ENCODE data around the gene RPL7L1.
A peak's percentile ranks its signal among the peaks of the same experiment; 100 is the strongest.
"Not testable (repeated sequence)": the region's sequence is repeated elsewhere in the genome, so short reads cannot be mapped to it uniquely, and the experiment has no call there.

Gene RPL7L1

DNA sequence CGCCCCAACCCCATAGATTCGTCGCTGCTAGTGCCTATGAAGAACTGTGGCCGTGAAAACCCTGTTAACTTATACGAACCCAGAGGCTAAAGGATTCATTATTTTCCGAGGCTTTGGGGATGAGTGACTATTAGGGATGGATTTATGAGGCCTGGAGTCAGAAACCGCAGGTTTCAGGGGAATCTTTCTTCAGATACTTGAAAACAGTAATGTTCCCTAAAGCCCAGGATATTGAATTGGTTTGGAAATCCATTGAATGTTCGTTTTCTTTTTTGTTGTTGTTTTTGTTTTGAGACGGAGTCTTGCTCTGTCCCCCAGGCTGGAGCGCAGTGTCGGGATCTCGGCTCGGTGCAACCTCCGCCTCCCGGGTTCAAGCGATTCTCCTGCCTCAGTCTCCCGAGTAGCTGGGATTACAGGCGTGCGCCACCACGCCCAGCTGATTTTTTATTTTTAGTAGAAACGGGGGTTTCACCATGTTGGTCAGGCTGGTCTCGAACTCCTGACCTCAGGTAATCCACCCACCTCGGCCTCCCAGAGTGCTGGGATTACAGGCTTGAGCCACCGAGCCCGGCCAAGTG lies 913 bp downstream of the RPL7L1 start:
- peak overlapping the region; percentile 98 for H3K4me3 Mint-ChIP-seq
- H3K27ac Mint-ChIP-seq: peak overlapping the region; percentile 100
- H3K4me1 Mint-ChIP-seq: peaks cover 23% of the 10 kb centered on the region
- not testable (repeated sequence) for H3K27me3 Mint-ChIP-seq, H3K9me3 Mint-ChIP-seq
- peaks cover 16% of the 10 kb centered on the region for H3K36me3 Mint-ChIP-seq

GRCh38 chr6:42880871-42881270 lies 1.5 kb downstream of the RPL7L1 start:
- H3K4me1 Mint-ChIP-seq: peaks cover 26% of the 10 kb centered on the region
- H3K27me3 Mint-ChIP-seq: not testable (repeated sequence)
- peaks cover 16% of the 10 kb centered on the region for H3K36me3 Mint-ChIP-seq

DNA sequence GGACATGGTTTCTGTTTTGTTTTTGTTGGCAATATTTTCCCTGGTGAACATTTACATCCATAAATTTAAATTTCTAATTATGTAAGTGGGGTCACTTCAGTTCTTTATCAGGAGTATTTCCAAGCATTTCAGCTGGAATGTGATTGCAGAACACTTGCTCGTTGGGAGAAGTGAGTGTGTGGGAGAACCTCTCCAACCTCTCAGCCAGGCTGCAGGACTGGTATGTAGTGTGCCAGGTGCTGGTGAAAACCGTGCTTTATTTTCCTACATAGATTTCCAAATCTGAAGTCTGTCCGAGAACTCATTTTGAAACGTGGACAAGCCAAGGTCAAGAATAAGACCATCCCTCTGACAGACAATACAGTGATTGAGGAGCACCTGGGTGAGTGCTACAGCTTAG lies 6.3 kb downstream of the RPL7L1 start:
- H3K4me3 Mint-ChIP-seq: no peak overlapping the region
- H3K9me3 Mint-ChIP-seq: no peaks in the 10 kb centered on the region
- H3K4me1 Mint-ChIP-seq: peaks cover 42% of the 10 kb centered on the region
- H3K27ac Mint-ChIP-seq: no peak overlapping the region
- peaks cover 16% of the 10 kb centered on the region for H3K36me3 Mint-ChIP-seq
- no peaks in the 10 kb centered on the region for H3K27me3 Mint-ChIP-seq

More at GRCh38 chr6:42880871-42881270, 1.5 kb downstream of the RPL7L1 start:
- Mint-ChIP-seq H3K4me3 (peak overlapping the region; percentile 98), H3K27ac (peak overlapping the region; percentile 100)
- not testable (repeated sequence) for H3K9me3 Mint-ChIP-seq

GRCh38 chr6:42888201-42888600 lies 8.8 kb downstream of the RPL7L1 start:
- peaks cover 14% of the 10 kb centered on the region for H3K36me3 Mint-ChIP-seq

DNA sequence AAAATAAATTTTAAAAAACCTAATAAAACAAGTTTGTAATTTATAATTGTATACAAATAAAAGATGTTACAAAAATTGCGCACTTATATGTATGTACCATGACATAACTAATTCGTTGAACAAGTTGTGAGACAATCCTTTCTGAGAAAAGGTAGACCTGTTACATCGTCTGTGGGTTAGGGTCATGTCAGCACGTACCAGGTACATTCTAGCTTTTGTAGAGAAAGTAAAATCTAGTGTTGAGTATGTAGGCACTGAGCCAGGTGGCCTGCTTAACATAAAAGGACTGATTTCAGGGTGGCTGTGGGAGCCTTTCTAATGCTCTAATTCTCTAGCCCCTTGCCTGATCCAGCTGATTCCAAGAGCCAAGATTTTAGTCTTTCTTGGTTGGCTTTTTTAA lies 10.4 kb downstream of the RPL7L1 start:
- Mint-ChIP-seq H3K4me1 (peaks cover 33% of the 10 kb centered on the region), H3K36me3 (peaks cover 4% of the 10 kb centered on the region), H3K4me3 (peak overlapping the region; percentile 95), H3K27me3 (no peaks in the 10 kb centered on the region), H3K27ac (peak overlapping the region; percentile 94), H3K9me3 (no peaks in the 10 kb centered on the region)

More at GRCh38 chr6:42888201-42888600, 8.8 kb downstream of the RPL7L1 start:
- not testable (repeated sequence) for H3K27me3 Mint-ChIP-seq, H3K27ac Mint-ChIP-seq, H3K9me3 Mint-ChIP-seq
- Mint-ChIP-seq H3K4me1 (peaks cover 44% of the 10 kb centered on the region), H3K4me3 (peak overlapping the region; percentile 26)

DNA sequence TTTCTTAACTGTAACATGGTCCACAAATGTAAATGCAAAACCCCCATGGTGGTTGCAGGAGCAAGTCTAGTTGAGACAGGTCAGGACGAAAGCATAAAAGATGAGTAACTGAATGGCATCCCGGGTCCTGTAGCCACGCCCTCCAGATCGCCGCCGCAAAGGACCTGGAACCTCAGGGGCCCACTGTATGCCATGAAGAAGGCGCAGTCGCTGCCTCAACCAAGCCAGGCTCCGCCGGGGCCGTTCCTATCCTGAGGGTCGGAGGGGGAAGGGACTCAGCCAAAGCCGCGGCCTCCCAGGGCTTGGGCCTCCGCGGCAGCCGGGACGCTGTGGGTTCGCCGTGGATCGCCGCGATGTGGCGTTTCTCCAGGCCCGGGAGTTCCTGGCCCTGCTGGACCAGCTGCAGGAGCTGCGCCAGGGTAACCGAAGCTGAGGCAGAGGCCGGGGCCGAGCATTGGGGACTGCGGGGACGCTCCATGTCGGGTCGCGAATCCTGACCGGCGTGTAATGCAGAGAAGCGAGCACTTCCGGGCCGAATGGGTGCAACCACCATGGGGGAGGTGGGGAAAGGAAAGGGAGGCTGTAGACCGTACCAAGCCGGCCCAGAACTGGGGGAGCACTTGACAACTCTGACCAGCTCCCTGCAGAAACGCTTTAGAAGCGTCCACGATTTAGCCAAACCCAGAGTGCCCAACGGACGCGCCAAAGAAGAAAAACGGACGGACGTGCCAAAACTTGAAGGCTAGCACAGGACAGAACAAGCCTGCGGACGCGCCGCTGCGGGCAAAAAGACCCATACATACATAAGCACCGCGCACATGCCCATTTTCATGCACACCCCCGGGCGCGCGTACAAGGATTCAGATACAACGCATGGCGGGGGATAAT lies 11.1 kb downstream of the RPL7L1 start:
- Mint-ChIP-seq H3K4me3 (peak overlapping the region; percentile 95), H3K27me3 (no peaks in the 10 kb centered on the region), H3K27ac (peak overlapping the region; percentile 94), H3K9me3 (no peaks in the 10 kb centered on the region), H3K36me3 (peaks cover 4% of the 10 kb centered on the region), H3K4me1 (peaks cover 33% of the 10 kb centered on the region)

GRCh38 chr6:42891199-42891722 lies 11.8 kb downstream of the RPL7L1 start:
- peaks cover 2% of the 10 kb centered on the region for H3K36me3 Mint-ChIP-seq
- peaks cover 26% of the 10 kb centered on the region for H3K4me1 Mint-ChIP-seq
- H3K27me3 Mint-ChIP-seq: no peaks in the 10 kb centered on the region
- peak overlapping the region; percentile 94 for H3K27ac Mint-ChIP-seq
- H3K4me3 Mint-ChIP-seq: peak overlapping the region; percentile 95
- no peaks in the 10 kb centered on the region for H3K9me3 Mint-ChIP-seq

GRCh38 chr6:42894041-42894828 lies 14.8 kb downstream of the RPL7L1 start:
- not testable (repeated sequence) for H3K36me3 Mint-ChIP-seq, H3K27ac Mint-ChIP-seq, H3K27me3 Mint-ChIP-seq, H3K4me3 Mint-ChIP-seq, H3K9me3 Mint-ChIP-seq
- H3K4me1 Mint-ChIP-seq: peaks cover 21% of the 10 kb centered on the region

GRCh38 chr6:42896178-42896719 lies 16.8 kb downstream of the RPL7L1 start:
- Mint-ChIP-seq H3K27ac (no peak overlapping the region), H3K4me1 (peaks cover 6% of the 10 kb centered on the region), H3K9me3 (no peaks in the 10 kb centered on the region), H3K36me3 (no peaks in the 10 kb centered on the region), H3K4me3 (no peak overlapping the region), H3K27me3 (no peaks in the 10 kb centered on the region)

DNA sequence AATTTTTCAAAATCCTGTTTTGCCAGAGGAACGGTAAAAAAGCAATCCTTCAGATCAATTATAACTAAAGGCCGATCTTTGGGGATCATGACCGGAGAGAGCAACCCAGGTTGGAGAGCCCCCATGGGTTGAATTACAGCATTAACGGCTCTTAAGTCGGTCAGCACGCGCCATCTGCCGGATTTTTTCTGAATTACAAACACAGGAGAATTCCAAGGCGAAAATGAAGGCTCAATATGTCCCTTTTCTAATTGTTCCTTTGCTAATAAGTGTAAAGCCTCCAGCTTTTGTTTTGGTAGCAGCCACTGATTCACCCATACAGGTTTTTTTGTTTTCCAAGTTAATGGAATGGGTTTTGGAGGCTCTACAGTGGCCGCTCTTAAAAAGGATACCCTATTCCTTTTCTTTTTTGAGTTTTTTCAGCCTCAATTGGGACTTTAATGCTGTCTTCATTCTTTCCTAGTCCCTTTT lies 19.5 kb downstream of the RPL7L1 start:
- Mint-ChIP-seq H3K4me3 (no peak overlapping the region), H3K27me3 (no peaks in the 10 kb centered on the region), H3K36me3 (no peaks in the 10 kb centered on the region), H3K4me1 (peaks cover 11% of the 10 kb centered on the region), H3K27ac (no peak overlapping the region), H3K9me3 (no peaks in the 10 kb centered on the region)

- Mint-ChIP-seq H3K9me3 (no peaks in the 10 kb centered on the region), H3K4me1 (peaks cover 11% of the 10 kb centered on the region), H3K27ac (no peak overlapping the region), H3K36me3 (no peaks in the 10 kb centered on the region), H3K27me3 (no peaks in the 10 kb centered on the region), H3K4me3 (no peak overlapping the region)
These were observed 20.5 kb downstream of the RPL7L1 start for GRCh38 chr6:42899871-42900270.

- H3K27ac Mint-ChIP-seq: peak overlapping the region; percentile 1
- peaks cover 11% of the 10 kb centered on the region for H3K4me1 Mint-ChIP-seq
- H3K9me3 Mint-ChIP-seq: no peaks in the 10 kb centered on the region
- no peaks in the 10 kb centered on the region for H3K27me3 Mint-ChIP-seq
- H3K36me3 Mint-ChIP-seq: no peaks in the 10 kb centered on the region
- H3K4me3 Mint-ChIP-seq: no peak overlapping the region
These were observed 22.1 kb downstream of the RPL7L1 start for GRCh38 chr6:42901538-42901957.

DNA sequence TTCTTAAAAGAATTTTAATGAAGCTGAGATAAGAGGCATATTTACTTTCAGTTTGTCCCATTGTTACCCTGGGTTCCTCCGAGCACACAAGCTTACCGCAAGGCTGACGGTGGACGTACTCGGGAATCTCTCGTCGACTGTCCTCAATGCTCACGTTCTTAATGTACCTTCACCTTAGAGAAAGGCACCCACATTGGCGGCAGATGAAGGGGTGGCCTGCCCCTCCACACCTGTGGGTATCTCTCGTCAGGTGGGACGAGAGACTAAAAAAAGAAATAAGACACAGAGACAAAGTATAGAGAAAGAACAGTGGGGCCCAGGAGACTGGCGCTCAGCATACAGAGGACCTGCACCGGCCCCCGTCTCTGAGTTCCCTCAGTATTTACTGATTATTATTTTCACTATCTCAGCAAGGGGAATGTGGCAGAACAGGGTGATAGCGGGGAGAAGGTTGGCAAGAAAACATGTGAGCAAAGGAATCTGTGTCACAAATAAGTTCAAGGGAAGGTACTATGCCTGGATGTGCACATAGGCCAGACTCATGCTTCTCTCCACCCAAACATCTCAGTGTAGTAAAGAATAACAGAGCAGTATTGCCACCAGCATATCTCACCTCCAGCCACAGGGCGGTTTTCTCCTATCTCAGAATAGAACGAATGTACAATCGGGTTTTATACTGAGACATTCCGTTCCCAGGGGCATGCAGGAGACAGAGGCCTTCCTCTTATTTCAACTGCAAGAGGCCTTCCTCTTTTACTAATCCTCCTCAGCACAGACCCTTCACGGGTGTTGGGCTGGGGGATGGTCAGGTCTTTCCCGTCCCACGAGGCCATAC lies 23.2 kb downstream of the RPL7L1 start:
- H3K9me3 Mint-ChIP-seq, H3K36me3 Mint-ChIP-seq, H3K27me3 Mint-ChIP-seq, H3K4me3 Mint-ChIP-seq: not testable (repeated sequence)
- H3K4me1 Mint-ChIP-seq: peaks cover 11% of the 10 kb centered on the region
- H3K27ac Mint-ChIP-seq: peak overlapping the region; percentile 42

- peaks cover 7% of the 10 kb centered on the region for H3K4me1 Mint-ChIP-seq
- no peaks in the 10 kb centered on the region for H3K36me3 Mint-ChIP-seq
- H3K4me3 Mint-ChIP-seq: no peak overlapping the region
- H3K9me3 Mint-ChIP-seq: no peaks in the 10 kb centered on the region
- no peaks in the 10 kb centered on the region for H3K27me3 Mint-ChIP-seq
- no peak overlapping the region for H3K27ac Mint-ChIP-seq
These were observed 25.1 kb downstream of the RPL7L1 start for GRCh38 chr6:42904467-42904866.

All from activated naive CD4-positive, alpha-beta T cell treated with anti-CD3 and anti-CD28 coated beads, Interleukin-2, amount 50 U/mL, for 24 hours (primary cell).